HG03354 (cell line): ENCODE data around the gene GABPB2.

Experiments
- ATAC-seq: cut with Tn5 transposase; IDR thresholded peaks from one replicate; pipeline ENCODE4 v1.9.1; 2021; ENCODE audit warnings: mild to moderate bottlenecking; ENCODE audit not compliant: unreplicated experiment, poor library complexity, severe bottlenecking

GABPB2 gene

GRCh38 chr1:151070474-151071276 is at the start of gene GABPB2:
Gene GABPB2 (plus strand): TSS chr1:151070761. CDS start chr1:151088190, 17,429 bp downstream.
- peak; percentile 83 for ATAC-seq

- no peak for ATAC-seq
Measured at GRCh38 chr1:151024540-151025146, 45.9 kb upstream of the GABPB2 start.

GRCh38 chr1:151026460-151026859 is 44.1 kb upstream of the GABPB2 start:
- no peak for ATAC-seq

GRCh38 chr1:151032164-151032563 is 38.4 kb upstream of the GABPB2 start:
- ATAC-seq: no peak

GRCh38 chr1:151035167-151035566 is 35.4 kb upstream of the GABPB2 start:
- ATAC-seq: no peak

- no peak for ATAC-seq
Measured at GRCh38 chr1:151036356-151036755, 34.2 kb upstream of the GABPB2 start, which contains the start of gene BNIPL. Gene BNIPL (plus strand): TSS chr1:151036586. CDS start chr1:151036726, 140 bp downstream.

GRCh38 chr1:151037032-151037431 is 33.5 kb upstream of the GABPB2 start:
- ATAC-seq: no peak

GRCh38 chr1:151039521-151039920 is 31.0 kb upstream of the GABPB2 start:
- no peak for ATAC-seq

- no peak for ATAC-seq
Measured at GRCh38 chr1:151043163-151043562, 27.4 kb upstream of the GABPB2 start.

GRCh38 chr1:151047591-151047924 is 23.0 kb upstream of the GABPB2 start, which contains the start of gene C1orf56:
Gene C1orf56 (plus strand): TSS chr1:151047751. CDS start chr1:151047848, 97 bp downstream.
- ATAC-seq: peak; percentile 49

- ATAC-seq: peak; percentile 78
Measured at GRCh38 chr1:151047925-151048644, 22.5 kb upstream of the GABPB2 start.

GRCh38 chr1:151048645-151049032 is 21.9 kb upstream of the GABPB2 start:
- ATAC-seq: peak; percentile 5

- no peak for ATAC-seq
Measured at GRCh38 chr1:151049458-151049857, 21.1 kb upstream of the GABPB2 start.

GRCh38 chr1:151050051-151050688 is 20.4 kb upstream of the GABPB2 start:
- ATAC-seq: no peak

- no peak for ATAC-seq
Measured at GRCh38 chr1:151051356-151052009, 19.1 kb upstream of the GABPB2 start.

- ATAC-seq: no peak
Measured at GRCh38 chr1:151054971-151055547, 15.5 kb upstream of the GABPB2 start.

- ATAC-seq: no peak
Measured at GRCh38 chr1:151055581-151055980, 15.0 kb upstream of the GABPB2 start.

GRCh38 chr1:151056149-151056548 is 14.4 kb upstream of the GABPB2 start:
- ATAC-seq: no peak

- no peak for ATAC-seq
Measured at GRCh38 chr1:151058692-151059091, 11.9 kb upstream of the GABPB2 start.
